Measurements from ENCODE around the gene CAP1. TPM values are rescaled to one million over a fixed set of nuclear protein-coding genes. Genes with fewer than 3 reads are reported as not detected.

Gene CAP1
- total and polyA plus RNA-seq, 2 donors (not counting 3 experiments of a cell fraction or from before 2014, with no cell fraction given): 191 to 427 TPM

GRCh38 chr1:40014812-40015594, 25.5 kb upstream of the CAP1 start:
- peak overlapping the region; percentile 38 for H3K9ac ChIP-seq (replicated peaks; ENCODE audit: extremely low read depth, insufficient read depth, low read length)

GRCh38 chr1:40017951-40018575, 22.5 kb upstream of the CAP1 start:
- Histone ChIP-seq H3K9ac (replicated peaks; ENCODE audit: extremely low read depth, insufficient read depth, low read length) (no peak overlapping the region), H3K79me2 (ENCODE audit: control insufficient read depth, insufficient read depth, low read length) (no peaks in the 10 kb centered on the region), H3K9me1 (replicated peaks; ENCODE audit: control insufficient read depth, extremely low read depth, insufficient read depth, low read length) (no peaks in the 10 kb centered on the region), H3K4me3 (replicated peaks in 1 of 3; ENCODE audit: insufficient read depth in 1 of 3, low read depth in 1 of 3, low read length in 3 of 3) (no peak overlapping the region), H4K20me1 (replicated peaks; ENCODE audit: control insufficient read depth, extremely low read depth, insufficient read depth, low read length) (no peaks in the 10 kb centered on the region), H3K27ac (ENCODE audit: insufficient read depth, low read depth, low read length) (no peak overlapping the region), H3K4me1 (ENCODE audit: control insufficient read depth, extremely low read depth, insufficient read depth, low read length) (peaks cover 22% of the 10 kb centered on the region), H3K36me3 (ENCODE audit: control insufficient read depth in 2 of 2, extremely low read depth in 1 of 2, insufficient read depth in 2 of 2, low read length in 2 of 2) (no peaks in the 10 kb centered on the region), H3K4me2 (ENCODE audit: insufficient read depth, low read length) (no peak overlapping the region), H3K9me3 (replicated peaks; ENCODE audit: control insufficient read depth, insufficient read depth, low read length) (no peaks in the 10 kb centered on the region), H3K27me3 (ENCODE audit: control insufficient read depth in 2 of 2, insufficient read depth in 2 of 2, low read length in 2 of 2) (no peaks in the 10 kb centered on the region), H2AFZ (ENCODE audit: low read depth, low read length) (no peak overlapping the region)
- intact Hi-C loops (cut with micrococcal nuclease) (no loop called here), dilution Hi-C loops (cut with MboI; ENCODE audit: extremely low pct_ligation_motif_present, low sequenced_read_pairs) (no loop called here)
- TF ChIP-seq EZH2 (IDR thresholded peaks at IDR 0.05; ENCODE audit: borderline replicate concordance, low read depth, low read length, severe bottlenecking) (no peak), MAX (IDR thresholded peaks at IDR 0.05; ENCODE audit: insufficient read depth, insufficient read length) (no peak), POLR2A (IDR thresholded peaks at IDR 0.05; ENCODE audit: low read depth, low read length) (no peak), JUN (IDR thresholded peaks at IDR 0.05; ENCODE audit: borderline replicate concordance, insufficient read depth, insufficient read length, low read depth) (no peak), POLR2AphosphoS5 (IDR thresholded peaks at IDR 0.05; ENCODE audit: insufficient read depth, low read depth, low read length) (no peak), MYC (IDR thresholded peaks at IDR 0.05; ENCODE audit: low read depth, low read length) (no peak), GATA2 (IDR thresholded peaks at IDR 0.05; ENCODE audit: insufficient read depth, insufficient read length, low read depth, low read length) (no peak), CTCF (IDR thresholded peaks at IDR 0.05; ENCODE audit: extremely low read depth in 1 of 2, insufficient read depth in 1 of 2, low read depth in 1 of 2, low read length in 2 of 2) (no peak), FOS (IDR thresholded peaks at IDR 0.05; ENCODE audit: borderline replicate concordance, insufficient read depth, low read length) (no peak)
- CTCF ChIA-PET: interaction anchor here (0.7 kb wide), 1 partner anchor 15 kb away, joined by 4 read pairs; no protein-coding TSS in a partner anchor
- BruUV-seq (replicated peaks): no TSS peak
- DNase-seq (ENCODE audit: low read depth, low spot score) (no peak), FAIRE-seq (no peak)
- POLR2A ChIA-PET: no interaction called here

More at GRCh38 chr1:40014812-40015594, 25.5 kb upstream of the CAP1 start:
- Histone ChIP-seq H3K36me3 (ENCODE audit: control insufficient read depth in 2 of 2, extremely low read depth in 1 of 2, insufficient read depth in 2 of 2, low read length in 2 of 2) (no peaks in the 10 kb centered on the region), H3K27me3 (ENCODE audit: control insufficient read depth in 2 of 2, insufficient read depth in 2 of 2, low read length in 2 of 2) (no peaks in the 10 kb centered on the region), H3K27ac (ENCODE audit: insufficient read depth, low read depth, low read length) (peak overlapping the region; percentile 92), H3K4me2 (ENCODE audit: insufficient read depth, low read length) (peak overlapping the region; percentile 74), H3K79me2 (ENCODE audit: control insufficient read depth, insufficient read depth, low read length) (no peaks in the 10 kb centered on the region), H4K20me1 (replicated peaks; ENCODE audit: control insufficient read depth, extremely low read depth, insufficient read depth, low read length) (no peaks in the 10 kb centered on the region), H3K4me1 (ENCODE audit: control insufficient read depth, extremely low read depth, insufficient read depth, low read length) (peaks cover 22% of the 10 kb centered on the region), H3K4me3 (replicated peaks in 1 of 3; ENCODE audit: insufficient read depth in 1 of 3, low read depth in 1 of 3, low read length in 3 of 3) (no peak overlapping the region), H3K9me3 (replicated peaks; ENCODE audit: control insufficient read depth, insufficient read depth, low read length) (no peaks in the 10 kb centered on the region), H3K9me1 (replicated peaks; ENCODE audit: control insufficient read depth, extremely low read depth, insufficient read depth, low read length) (no peaks in the 10 kb centered on the region), H2AFZ (ENCODE audit: low read depth, low read length) (peak overlapping the region; percentile 65)
- intact Hi-C loops (cut with micrococcal nuclease) (loop anchor here (1.0 kb wide), 1 partner anchor 25 kb away; the partner anchor contains the start of gene CAP1), dilution Hi-C loops (cut with MboI; ENCODE audit: extremely low pct_ligation_motif_present, low sequenced_read_pairs) (no loop called here)
- BruUV-seq (replicated peaks): no TSS peak
- ChIA-PET POLR2A (no interaction called here), CTCF (interaction anchor here (0.8 to 2.7 kb wide), 10 partner anchors 8 to 199 kb away, joined by 3 to 28 read pairs (median 4); no protein-coding TSS in a partner anchor)
- TF ChIP-seq FOS (IDR thresholded peaks at IDR 0.05; ENCODE audit: borderline replicate concordance, insufficient read depth, low read length): peak; percentile 92
- no peak for TF ChIP-seq MAX (IDR thresholded peaks at IDR 0.05; ENCODE audit: insufficient read depth, insufficient read length)
- no peak for TF ChIP-seq POLR2A (IDR thresholded peaks at IDR 0.05; ENCODE audit: low read depth, low read length)
- TF ChIP-seq GATA2 (IDR thresholded peaks at IDR 0.05; ENCODE audit: insufficient read depth, insufficient read length, low read depth, low read length): no peak
- peak; percentile 44 for TF ChIP-seq POLR2AphosphoS5 (IDR thresholded peaks at IDR 0.05; ENCODE audit: insufficient read depth, low read depth, low read length)
- peak; percentile 55 for TF ChIP-seq JUN (IDR thresholded peaks at IDR 0.05; ENCODE audit: borderline replicate concordance, insufficient read depth, insufficient read length, low read depth)
- DNase-seq (ENCODE audit: low read depth, low spot score) (peak; percentile 81), FAIRE-seq (peak; percentile 89)
